ENCODE results near the gene PGBD5. TPM values are rescaled to one million over a fixed set of nuclear protein-coding genes. Genes with fewer than 3 reads are reported as not detected.
"Not testable (repeated sequence)": the region's sequence is repeated elsewhere in the genome, so short reads cannot be mapped to it uniquely, and the experiment has no call there.

Gene PGBD5
- total RNA-seq, 1 donor from 2014 or later, result 0.12 TPM

GRCh38 chr1:230425252-230426091 lies 660 bp downstream of the PGBD5 start:
- DNase-seq (ENCODE audit: extremely low read depth, low read depth, low spot score), result no peak

- no peak for DNase-seq (ENCODE audit: extremely low read depth, low read depth, low spot score)
Observed at GRCh38 chr1:230424391-230425251, 1.5 kb downstream of the PGBD5 start.

DNA sequence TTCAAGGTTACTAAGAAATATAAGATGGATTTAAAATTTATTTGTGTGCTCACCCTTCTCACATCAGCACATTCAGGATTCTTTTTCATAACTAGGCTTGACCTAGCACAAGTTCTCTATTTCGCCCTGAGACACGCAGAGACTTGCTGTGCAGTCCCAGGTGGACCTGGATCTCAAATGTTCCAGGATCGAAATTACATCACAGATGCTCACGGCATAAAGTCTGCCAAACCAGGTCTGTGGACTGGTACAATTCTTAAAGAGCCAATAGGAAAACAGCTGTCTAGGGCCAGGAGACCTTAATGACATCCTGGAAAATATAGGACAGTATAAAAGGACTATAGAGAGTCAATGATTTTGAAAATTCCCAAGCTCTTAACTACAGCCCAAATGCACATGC lies 2.2 kb downstream of the PGBD5 start:
- DNase-seq (ENCODE audit: extremely low read depth, low read depth, low spot score), result no peak

GRCh38 chr1:230423261-230423660 lies 2.9 kb downstream of the PGBD5 start:
- DNase-seq (ENCODE audit: extremely low read depth, low read depth, low spot score), result no peak

- no peak for DNase-seq (ENCODE audit: extremely low read depth, low read depth, low spot score)
Observed at GRCh38 chr1:230422221-230422981, 3.7 kb downstream of the PGBD5 start.

- no peak for DNase-seq (ENCODE audit: extremely low read depth, low read depth, low spot score)
Observed at GRCh38 chr1:230421481-230421880, 4.7 kb downstream of the PGBD5 start.

DNA sequence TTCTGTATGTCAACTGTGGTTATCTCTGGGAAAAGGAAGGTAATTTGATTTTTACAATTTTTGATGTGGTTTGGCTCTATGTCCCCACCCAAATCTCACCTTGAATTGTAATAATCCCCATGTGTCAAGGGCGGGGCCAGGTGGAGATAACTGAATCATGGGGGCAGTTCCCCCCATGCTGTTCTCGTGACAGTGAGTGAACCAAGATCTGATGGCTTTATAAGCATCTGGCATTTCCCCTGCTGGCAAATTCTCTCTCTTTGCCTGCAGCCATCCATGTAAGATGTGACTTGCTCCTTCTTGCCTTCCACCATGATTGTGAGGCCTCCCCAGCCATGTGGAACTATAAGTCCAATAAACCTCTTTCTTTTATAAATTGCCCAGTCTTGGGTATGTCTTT lies 5.8 kb downstream of the PGBD5 start:
- DNase-seq (ENCODE audit: extremely low read depth, low read depth, low spot score), result not testable (repeated sequence)

- DNase-seq (ENCODE audit: extremely low read depth, low read depth, low spot score), result no peak
Observed at GRCh38 chr1:230416430-230416829, 9.7 kb downstream of the PGBD5 start.

GRCh38 chr1:230415405-230416132 lies 10.6 kb downstream of the PGBD5 start:
- DNase-seq (ENCODE audit: extremely low read depth, low read depth, low spot score), result no peak

GRCh38 chr1:230414694-230415093 lies 11.4 kb downstream of the PGBD5 start:
- no peak for DNase-seq (ENCODE audit: extremely low read depth, low read depth, low spot score)

DNA sequence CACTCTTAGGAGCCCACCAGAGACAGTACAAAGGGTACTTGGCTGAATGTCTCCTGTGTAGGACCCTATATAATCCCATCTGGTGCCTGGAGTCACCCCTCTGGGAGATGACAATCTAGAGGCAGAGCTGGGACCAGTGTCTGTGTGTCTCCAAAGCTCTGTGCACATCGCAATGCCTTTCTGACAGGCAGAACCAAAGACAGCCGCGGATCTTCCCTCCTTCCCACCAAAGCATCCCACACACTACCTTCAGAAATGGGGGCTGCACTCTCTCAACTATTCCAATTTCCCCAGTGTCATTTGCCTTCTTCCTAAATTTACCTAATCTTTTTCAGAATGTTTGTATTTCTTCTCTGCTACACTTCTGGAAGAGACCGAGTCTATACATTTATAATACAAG lies 12.0 kb downstream of the PGBD5 start:
- no peak for DNase-seq (ENCODE audit: extremely low read depth, low read depth, low spot score)

GRCh38 chr1:230413061-230413460 lies 13.1 kb downstream of the PGBD5 start:
- no peak for DNase-seq (ENCODE audit: extremely low read depth, low read depth, low spot score)

GRCh38 chr1:230408971-230409370 lies 17.2 kb downstream of the PGBD5 start:
- DNase-seq (ENCODE audit: extremely low read depth, low read depth, low spot score), result no peak

GRCh38 chr1:230407351-230407750 lies 18.8 kb downstream of the PGBD5 start:
- no peak for DNase-seq (ENCODE audit: extremely low read depth, low read depth, low spot score)

DNA sequence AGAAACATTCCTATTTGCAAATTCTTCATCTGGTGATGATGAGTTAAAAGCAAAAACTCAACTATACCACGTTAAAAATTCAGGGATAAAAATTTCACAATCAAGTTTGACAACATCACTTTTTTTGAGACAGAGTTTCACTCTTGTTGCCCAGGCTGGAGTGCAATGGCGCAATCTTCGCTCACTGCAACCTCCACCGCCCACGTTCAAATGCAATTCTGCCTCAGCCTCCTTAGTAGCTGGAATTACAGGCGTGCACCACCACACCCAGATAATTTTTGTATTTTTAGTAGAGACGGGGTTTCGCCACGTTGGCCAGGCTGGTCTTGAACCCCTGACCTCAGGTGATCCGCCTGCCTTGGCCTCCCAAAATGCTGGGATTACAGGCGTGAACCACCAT lies 19.4 kb downstream of the PGBD5 start:
- DNase-seq (ENCODE audit: extremely low read depth, low read depth, low spot score), result not testable (repeated sequence)

DNA sequence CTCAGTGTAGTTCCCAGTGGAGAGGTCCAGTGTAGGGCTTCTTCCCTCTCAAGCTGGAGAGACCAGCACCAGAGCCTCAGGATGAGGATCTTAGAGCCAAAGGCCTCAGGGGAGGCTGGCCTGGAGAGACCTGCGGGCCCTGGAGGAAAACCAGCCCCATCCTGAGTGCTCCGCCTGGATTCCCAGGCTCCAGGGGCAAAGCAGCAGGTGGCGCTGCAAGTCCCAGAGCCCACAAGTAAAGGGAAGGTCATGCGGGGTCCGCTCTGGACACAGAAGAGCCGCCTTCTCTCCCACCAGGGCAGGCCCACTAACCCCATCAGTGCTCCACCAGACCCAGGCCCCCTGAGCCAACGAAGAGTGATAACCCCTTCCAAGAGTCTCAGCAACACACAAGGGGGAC lies 22.7 kb downstream of the PGBD5 start:
- no peak for DNase-seq (ENCODE audit: extremely low read depth, low read depth, low spot score)

GRCh38 chr1:230401763-230402294 lies 24.3 kb downstream of the PGBD5 start:
- DNase-seq (ENCODE audit: extremely low read depth, low read depth, low spot score), result no peak

- no peak for DNase-seq (ENCODE audit: extremely low read depth, low read depth, low spot score)
Observed at GRCh38 chr1:230401101-230401500, 25.0 kb downstream of the PGBD5 start.

GRCh38 chr1:230400007-230400344 lies 26.2 kb downstream of the PGBD5 start:
- DNase-seq (ENCODE audit: extremely low read depth, low read depth, low spot score), result no peak

DNA sequence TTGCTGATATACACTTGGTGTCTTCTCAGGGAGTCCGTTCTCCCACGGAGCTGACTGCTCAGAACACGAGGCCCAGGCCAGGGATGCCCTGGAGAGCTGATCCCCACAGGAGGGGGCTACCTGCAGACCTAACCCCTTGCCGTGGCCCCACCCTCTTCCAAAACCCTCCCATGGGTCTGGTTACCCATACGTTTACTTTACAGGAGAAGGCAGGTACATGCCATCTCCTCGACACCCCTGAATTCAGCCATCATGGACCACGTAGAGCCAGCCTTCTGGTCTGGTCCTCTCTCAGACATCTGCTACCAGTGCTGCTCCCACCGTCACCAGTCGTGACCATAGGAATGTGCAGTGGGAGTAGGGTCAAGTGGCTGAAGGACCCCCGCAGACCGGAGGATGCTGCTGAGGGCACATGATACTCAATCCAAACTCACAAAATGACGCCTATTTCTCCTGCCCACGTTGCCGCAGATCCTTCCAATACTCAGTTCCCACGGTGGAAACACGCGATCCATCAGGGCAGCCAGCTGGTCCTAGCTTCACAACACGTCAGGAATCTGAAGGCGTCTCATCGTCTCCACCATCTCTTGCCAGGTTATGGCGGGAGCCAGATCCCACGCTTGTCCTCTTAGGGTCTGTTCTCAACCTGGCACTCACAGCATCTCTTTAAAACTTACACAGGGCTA lies 26.7 kb downstream of the PGBD5 start:
- no peak for DNase-seq (ENCODE audit: extremely low read depth, low read depth, low spot score)

Measured in glomerular endothelial cell (primary cell).